ENCODE data around the gene INPP5A.

INPP5A gene

DNA sequence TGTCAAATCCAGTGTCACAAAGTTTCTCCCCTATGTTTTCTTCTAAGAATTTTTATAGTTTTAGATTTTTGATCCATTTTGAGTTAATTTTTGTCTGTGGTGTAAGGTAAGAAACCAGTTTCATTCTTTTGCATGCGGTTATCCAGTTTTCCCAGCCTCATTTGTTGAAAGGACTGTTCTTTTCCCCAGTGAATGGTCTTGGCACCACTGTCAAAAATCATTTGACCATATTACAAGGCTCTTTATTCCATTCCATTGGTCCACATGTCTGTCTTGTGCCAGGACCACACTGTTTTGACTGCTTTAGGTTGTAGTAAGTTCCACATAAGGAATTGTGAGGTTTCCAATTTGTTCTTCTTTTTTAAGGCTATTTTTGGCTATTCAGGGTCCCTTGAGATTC, 64.0 kb downstream of the INPP5A start:
- DNase-seq: no peak

DNA sequence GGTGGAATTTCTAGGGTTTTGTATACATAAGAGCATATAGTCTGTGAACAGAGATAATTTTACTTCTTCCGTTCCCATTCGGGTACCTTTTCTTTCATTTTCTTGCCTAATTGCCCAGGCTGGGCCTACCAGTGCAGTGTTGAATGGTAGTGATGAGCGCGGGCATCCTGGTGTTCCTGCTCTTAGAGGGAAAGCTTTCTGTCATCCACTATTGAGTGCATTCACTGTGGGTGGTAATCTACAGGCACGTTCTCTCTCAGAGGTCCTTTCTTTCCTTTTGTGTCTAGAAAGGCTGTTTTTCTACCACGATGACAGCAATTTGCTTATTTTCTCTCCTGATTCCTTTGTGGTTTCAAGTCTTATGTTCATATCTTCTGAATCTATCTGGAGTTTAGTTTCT, 65.0 kb downstream of the INPP5A start:
- DNase-seq: no peak

DNA sequence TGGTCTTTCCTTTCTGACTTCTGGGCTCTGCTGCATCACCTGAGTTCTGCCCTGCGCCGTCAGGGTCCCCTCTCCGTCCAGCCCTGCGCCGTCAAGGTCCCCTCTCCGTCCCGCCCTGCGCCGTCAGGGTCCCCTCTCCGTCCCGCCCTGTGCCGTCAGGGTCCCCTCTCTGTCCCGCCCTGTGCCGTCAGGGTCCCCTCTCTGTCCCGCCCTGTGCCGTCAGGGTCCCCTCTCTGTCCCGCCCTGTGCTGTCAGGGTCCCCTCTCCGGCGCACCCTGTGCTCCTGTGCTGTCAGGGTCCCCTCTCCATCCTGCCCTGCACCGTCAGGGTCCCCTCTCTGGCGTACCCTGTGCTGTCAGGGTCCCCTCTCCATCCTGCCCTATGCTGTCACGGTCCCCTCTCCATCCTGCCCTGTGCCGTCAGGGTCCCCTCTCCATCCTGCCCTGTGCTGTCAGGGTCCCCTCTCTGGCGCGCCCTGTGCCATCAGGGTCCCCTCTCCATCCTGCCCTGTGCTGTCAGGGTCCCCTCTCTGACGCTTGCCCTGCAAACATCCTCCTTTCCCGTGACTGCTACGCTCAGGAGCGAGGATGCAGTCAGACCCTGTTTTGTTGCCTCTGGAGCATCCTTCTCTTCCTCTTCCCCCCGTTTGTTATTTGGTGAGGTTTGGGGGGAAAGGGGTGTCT, 66.4 kb downstream of the INPP5A start:
- no peak for DNase-seq

DNA sequence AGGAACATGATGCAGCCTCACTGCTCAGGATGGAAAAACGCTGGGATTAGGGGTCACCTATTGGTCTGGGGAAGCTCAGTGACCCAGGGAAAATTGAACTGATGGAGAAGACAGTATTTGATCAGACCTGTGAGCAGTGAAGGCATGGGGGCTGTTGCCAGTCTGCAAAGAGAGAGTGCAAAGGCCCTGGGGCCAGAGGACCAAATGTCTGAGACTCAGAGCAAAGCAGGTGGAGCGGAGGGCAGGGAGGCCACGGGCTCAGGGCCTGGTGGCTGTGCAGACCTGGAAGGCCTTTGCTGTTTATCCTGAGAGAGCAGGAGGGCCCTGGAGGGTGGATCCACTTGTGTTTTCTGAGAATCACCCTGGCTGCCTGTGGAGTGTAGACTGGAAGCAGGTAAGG, 67.1 kb downstream of the INPP5A start:
- no peak for DNase-seq

DNA sequence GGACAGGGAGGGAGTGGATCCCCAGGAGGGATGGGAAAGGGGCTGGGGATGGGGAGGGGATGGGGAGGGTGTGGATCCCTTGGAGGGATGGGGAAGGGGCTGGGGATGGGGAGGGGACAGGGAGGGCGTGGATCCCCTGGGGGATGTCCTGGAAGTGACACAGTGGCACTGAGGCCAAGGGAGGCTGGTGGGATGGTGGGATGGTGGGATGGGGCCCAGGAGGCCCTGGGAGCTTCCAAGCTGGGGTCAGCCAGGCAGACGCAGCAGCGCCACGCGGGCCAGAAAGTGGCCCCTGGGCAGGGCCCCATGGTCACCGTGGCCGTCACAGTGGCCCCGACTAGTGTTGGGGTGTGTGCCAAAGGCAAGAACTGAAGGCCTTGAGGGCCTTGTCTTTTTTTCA, 67.8 kb downstream of the INPP5A start:
- no peak for DNase-seq

DNA sequence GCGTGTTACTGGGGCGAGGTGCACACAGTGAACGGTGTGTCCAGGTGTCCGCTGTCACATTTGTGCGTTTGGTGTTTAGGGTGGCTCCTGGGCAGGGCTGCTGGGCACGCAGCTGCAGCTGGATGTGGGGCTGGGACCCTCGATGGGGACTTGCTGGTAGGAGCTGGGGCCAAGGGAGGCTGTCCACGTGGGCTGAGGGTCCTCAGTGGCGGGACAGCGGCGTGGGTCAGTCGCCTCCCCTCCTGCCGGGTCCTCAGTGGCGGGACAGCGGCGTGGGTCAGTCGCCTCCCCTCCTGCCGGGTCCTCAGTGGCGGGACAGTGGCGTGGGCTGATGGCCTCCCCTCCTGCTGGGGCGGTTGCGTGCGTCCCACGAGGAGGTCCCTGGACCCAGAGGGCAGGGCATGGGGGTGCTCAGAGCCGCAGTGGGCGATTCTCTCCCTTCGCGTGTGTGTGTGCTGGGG, 68.5 kb downstream of the INPP5A start:
- DNase-seq: no peak

DNA sequence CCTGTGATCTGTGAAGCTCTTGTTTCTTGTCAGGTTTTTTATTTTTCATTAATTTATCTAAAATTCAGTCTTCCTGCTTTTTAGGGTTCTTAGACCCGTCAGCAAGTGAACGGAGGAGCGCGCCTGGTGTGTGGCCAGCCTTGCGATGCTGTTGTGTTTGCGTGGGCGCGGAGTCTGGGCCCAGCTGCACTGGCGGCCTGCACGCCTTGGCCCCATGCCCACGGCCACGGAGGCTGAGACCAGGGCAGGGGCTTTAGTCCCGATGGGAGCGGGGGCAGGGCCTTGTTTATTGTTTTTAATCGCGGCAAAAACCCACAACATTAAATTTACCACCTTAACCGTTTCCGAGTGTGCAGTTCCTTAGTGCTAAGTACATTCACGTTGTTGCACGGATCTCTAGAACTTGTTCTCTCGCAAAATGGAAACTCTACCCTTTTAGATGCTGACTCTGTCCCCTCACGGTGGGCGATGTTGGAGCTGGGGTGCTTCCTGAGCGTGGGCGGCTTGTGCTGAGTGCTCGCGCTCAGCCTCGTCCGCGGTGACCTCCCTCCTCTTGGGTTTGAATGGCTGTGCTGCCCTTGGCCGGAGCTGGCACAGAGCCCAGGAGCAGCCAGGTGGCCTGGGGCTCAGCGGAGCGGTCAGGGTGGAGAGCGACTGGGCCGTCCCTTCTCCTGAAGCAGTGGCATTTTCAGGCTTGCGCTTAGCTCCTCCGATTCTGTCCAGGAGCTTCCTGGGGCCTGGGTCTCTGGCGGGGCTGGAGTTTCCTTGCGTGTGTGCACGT, 69.1 kb downstream of the INPP5A start:
- no peak for DNase-seq

DNA sequence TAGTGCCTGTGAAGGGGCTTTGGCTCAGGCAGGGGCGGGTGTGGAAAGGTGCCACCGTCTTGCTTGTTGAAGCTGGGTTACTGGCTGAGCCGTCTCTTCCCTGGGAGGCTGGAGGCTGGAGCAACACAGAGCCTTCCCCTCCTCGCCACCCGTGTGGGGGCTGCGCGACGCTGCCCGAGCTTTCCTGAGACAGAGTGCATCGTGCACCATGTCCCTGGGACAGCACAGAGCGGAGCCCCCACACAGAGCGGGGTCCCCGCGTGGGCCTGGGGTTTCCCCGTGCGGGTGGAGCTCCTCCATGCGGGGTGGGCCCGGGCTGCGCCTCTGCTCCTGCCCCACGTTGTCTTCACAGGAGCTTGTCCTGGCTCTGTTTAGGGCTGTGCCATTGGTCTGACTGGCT, 69.9 kb downstream of the INPP5A start:
- no peak for DNase-seq

DNA sequence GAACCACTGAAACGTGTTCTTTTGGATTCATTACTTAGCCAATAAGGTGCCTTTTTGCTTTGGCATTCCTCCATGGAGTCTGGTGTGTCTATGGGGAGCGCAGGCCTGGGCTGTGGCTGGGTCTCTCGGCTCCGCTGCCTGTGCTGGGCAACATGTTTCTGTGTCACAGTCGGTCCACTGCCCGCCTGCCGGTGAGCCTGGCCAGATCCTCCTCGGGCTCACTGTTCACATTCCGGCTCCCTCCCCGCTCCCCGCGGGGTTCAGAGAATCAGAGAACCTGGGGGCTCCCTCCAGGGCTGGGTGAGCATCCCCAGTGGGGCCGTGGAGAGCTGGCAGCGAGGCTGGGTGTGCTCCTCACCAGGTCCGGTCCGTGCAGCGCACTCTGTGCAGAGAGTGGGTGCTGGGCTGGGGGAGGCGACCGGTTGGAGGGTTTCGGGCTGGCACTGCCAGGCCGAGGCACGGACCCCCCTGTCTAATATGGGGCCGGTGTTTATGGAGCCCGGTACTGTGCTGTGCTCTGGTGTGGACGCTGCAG, 70.4 kb downstream of the INPP5A start:
- DNase-seq: no peak

DNA sequence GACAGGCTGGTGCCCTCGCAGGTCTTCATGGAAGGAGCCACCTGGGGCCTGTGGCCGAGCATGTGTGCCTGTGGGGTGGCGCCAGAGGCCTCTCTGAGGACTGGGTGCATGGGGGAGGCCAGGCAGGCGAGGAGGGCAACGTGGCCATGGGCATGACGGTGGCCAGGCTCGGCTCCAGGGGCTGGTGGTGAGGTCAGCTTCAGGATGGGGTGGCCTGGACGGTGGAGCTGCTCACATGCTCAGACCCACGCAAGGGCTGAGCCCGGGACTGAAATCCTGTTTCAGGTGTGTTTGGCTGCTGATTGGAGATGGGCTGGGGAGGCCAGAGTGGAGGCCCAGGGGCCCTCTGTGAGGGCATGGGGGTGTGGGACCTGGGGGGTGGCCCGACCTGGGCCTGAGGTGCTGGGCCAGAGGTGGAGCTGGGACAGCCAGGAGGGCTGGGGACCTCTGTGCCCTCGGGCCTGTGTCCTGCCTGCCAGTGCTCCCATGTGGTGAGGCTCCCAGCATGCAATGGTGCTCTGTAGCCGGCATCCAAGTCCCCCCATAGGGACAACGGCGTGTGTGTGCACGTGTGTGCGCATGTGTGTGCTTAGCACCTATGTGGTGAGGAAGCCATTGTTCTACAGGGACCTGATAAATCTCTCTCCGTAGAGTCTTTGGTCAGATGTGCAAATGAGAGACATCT, 71.1 kb downstream of the INPP5A start:
- DNase-seq: no peak

DNA sequence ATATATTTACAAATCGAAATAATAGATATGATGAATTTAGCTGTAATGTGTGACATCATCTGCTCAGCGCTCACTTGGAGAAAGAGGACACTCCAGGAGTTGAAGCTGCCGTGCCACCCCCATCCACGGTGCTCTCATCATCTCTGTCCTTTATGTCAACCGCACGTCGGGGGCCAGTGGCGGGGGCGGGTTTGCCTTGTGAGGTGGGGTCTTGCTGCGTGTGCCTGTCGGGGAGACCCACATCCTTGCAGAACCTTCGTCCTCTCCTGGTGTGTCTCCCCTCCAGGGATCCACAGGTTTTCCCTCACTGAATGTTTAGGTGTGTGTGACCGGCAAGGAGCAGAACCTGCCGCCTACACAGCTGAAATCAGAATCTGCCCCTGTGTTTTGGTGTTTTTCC, 71.6 kb downstream of the INPP5A start:
- no peak for DNase-seq

DNA sequence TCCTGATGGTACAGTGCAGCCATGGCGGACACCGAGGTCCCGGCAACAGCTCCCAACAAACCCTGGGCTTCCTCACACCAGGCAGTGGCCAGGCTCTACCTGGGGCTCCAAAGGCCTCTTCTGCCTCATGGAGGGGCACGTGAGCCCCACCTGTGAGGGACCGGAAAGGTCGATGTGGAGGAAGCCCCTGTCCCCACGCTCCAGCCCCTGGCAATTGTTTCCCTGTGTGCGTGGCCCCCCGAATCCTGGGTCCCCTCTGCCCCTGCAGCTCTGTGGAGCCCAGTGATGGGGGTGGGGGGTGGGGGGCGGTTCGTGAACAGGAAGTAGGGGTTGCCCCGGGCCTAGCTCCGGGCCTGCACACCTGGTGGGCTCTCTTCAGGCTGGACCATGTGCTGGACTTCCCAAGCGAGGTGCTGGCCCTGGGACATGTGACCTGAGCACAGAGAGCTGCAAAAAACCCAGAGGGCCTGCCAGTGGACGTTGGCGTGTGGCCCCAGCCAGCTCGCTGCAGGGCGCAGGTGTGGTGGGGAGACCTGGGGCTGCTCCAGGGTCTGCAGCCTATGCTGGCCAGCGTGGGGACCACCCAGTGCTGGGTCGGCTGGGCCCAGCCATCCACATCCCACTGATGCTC, 72.6 kb downstream of the INPP5A start:
- no peak for DNase-seq

DNA sequence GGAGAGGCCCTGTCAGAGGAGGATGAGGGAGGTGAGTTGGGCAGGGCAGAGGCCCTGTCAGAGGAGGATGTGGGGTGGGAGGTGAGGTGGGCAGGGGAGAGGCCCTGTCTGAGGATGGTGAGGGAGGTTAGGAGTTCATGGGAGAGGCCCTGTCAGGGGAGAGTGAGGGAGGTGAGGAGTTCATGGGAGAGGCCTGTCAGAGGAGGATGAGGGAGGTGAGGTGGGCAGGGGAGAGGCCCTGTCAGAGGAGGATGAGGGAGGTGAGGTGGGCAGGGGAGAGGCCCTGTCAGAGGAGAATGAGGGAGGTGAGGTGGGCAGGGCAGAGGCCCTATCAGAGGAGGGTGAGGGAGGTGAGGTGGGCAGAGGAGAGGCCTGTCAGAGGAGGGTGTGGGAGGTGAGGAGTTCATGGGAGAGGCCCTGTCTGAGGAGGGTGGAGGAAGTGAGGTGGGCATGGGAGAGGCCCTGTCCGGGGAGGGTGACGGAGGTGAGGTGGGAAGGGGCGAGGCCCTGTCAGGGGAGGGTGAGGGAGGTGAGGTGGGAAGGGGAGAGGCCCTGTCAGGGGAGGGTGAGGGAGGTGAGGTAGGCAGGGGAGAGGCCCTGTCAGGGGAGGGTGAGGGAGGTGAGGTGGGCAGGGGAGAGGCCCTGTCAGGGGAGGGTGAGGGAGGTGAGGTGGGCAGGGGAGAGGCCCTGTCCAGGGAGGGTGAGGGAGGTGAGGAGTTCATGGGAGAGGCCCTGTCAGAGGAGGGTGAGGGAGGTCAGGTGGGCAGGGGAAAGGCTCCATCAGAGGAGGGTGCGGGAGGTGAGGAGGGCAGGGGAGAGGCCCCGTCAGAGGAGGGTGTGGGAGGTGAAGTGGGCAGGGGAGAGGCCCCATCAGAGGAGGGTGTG, 73.7 kb downstream of the INPP5A start:
- no peak for DNase-seq

DNA sequence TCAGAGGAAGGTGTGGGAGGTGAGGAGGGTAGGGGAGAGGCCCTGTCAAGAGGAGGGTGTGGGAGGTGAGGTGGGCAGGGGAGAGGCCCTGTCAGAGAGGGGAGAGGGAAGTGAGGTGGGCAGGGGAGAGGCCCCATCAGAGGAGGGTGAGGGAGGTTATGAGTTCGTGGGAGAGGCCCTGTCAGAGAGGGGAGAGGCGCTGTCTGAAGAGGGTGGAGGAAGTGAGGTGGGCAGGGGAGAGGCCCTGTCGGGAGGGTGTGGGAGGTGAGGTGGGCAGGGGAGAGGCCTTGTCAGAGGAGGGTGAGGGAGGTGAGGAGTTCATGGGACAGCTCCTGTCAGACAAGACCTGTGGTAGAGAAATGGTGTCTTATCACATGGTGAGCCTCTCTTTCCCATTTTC, 74.4 kb downstream of the INPP5A start:
- no peak for DNase-seq

DNA sequence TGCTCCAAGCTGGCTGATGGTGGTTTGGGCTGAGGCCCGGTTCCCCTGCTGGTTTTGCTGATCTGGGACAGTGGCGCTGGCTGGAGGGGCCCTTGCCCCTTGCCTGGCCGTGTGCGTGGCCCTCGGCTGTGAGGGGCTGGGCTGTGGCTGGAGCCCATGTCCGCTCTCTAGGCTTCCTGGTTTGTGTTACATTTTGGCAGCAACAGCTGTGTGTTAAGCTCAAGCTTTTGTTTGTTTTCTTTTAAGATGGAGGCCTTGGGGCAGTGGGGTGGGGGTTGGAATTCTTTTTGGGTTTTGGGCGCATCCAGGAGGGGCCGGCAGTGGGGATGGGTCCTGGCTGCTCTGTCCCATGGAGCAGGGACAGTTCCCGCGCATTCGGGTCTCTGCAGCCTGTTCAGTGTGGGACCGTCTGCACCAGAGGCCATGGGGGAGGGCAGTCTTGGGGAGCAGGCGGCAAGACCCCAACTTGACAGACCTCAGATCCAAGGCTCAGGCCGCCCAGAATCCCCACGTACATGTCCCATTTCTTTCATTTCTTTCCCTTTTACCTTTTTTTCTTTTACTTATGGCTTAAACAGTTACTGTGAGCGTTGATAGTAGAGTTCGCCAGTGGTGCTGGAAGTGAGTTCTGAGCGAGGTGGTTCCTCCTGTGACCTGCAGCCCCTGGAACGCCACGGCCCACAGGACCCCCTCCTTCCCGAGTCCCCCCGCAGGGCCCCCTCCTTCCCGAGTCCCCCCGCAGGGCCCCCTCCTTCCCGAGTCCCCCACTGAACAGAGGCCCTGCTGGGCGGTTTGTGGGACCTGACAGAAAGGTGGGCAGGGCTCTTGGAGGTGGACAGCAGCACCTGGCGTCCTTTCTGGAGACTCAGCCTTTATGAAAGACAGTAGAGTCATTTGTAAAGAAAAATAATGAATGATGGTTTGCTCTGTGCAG, 75.3 kb downstream of the INPP5A start:
- no peak for DNase-seq

DNA sequence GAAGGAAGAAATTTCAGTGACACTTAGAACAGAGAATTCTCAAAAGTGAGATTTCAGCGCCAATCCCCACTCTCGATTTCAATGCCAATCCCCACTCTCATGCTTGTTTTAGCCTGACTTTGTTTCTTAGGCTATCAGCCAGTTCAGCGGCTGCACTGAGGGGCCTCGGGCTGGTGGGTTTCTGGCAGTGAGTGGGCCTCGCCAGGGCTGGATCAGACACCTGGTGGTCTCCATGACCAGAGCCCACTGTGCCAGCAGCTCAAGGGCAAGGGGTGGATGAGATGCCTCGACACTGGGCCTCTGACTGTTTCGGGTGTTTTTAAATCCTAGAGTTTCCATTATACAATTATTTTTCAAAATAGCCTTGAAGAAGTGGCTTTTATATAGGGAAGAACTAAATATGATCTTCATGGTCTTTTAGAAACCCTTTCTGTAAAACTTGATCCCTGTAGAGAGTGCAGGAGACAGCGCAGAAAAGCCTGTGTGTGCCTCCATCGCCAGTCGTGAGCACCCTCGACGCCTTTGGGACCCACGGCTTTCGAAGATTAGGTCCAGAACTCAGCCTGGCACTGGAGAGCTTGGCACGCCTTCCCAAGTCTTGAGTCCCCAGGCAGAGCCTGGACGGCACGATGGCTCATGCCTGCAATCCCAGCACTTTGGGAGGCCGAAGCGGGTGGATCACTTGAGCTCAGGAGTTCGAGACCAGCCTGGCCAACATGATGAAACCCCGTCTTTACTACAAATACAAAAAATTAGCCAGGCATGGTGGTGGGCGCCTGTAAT, 76.2 kb downstream of the INPP5A start:
- no peak for DNase-seq

DNA sequence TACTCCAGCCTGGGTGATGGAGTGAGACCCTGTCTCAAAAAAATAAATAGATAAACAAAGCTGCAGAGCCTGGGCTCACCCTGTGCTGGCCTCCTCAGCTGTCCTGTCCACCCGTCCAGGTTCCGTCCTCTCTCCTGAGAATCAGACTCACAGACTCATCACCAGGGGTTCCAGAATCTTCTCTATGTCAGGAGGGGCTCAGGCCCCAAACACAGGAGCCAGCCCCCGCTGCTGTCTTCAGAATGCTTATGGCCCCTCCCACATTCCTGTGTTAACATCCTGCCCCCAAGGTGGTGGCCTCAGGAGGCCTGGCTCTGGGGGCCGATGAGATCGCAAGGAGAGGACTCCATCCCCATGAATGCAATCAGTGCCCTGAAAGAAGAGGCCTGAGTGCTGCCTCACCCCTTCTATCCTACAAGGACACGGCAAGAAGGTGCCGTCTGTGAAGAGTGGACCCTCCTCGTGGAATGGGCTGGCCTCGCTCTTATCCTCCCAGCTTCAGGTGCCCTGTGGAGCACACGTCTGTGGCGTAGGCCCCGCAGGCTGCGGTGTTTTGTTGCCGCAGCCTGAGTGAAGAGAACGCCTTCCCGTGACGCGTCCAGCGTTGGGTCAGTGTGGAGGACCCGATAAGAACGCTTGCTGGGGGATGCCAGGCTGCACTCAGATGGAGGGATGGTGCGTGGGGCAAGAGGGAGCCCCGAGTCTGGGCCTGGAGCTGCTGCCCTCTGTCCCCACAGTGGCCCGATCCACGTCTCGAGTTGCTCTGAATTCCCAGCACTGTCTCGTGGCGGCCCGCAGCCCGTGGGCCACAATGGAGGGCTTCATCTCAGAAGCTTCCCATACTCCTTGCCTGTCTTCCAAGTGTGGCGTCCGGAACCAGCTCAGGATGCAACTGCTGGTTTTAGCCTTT, 77.1 kb downstream of the INPP5A start:
- DNase-seq: no peak

DNA sequence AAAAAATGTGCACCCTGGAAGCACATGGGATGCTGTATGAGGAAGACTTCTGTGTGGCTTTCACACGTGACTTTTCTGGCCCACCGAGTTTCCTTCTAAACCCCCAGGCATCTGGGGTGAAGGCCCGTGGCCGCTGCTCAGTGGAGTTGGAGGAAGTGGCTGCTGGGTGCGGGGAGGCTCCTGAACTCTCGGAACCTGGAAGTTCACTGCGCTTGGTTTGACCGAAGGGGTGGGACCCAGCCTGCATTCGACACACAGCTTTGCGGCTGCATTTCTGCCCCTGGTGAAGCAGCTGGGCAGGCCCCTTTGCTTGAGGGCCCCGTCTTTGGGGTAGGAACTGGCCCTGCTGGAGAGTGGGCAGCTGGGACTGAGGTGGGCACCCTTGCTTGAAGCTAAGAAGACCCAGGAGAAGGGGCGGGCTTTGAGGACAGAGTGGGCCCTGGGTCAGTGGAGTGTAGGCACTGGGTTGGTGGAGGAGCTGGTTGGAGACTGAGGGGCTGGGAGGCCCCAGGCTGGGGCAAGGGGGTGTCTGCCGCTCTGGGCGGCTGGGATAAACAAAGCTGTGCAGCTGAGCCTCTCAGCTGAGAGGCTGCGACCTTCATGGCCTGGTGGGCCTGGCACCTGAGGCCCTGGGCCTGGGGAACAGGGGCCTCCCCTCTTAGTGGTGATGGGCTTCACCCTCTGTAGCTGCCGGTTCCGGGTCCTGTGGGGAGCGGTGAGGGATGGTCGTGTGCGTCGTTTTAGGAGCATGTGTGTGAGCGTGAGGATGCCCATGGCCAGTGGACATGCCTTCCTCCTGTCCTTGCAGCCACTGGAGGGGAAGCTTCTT, 78.0 kb downstream of the INPP5A start:
- DNase-seq: no peak

All from fibroblast of skin of right biceps (primary cell).